Activated naive CD4-positive, alpha-beta T cell treated with anti-CD3 and anti-CD28 coated beads, Interleukin-2, amount 50 U/mL, for 72 hours (primary cell): Measurements from ENCODE around the gene RAD51C. TPM values are rescaled to one million over a fixed set of nuclear protein-coding genes. Genes with fewer than 3 reads are reported as not detected.
"Not testable (repeated sequence)": the region's sequence is repeated elsewhere in the genome, so short reads cannot be mapped to it uniquely, and the experiment has no call there.

Experiments
- ATAC-seq, 2 donors: fragments of 150-1000 bp; cut with Tn5 transposase; 2 replicates each; pipeline ENCODE4 v1.10.0; 2021; ENCODE audit warnings: mild to moderate bottlenecking in 2 of 2, moderate library complexity in 2 of 2
- DNase-seq, 2 donors: peaks; one replicate each; pipeline ENCODE4 v3.0.0; 2021 to 2022; ENCODE audit warnings: low spot score in 2 of 2
- H3K27ac Mint-ChIP-seq, 2 donors: one replicate each; pipeline ENCODE4 v1.8.0; 2022; ENCODE audit warnings: mild to moderate bottlenecking in 2 of 2, mixed read lengths in 2 of 2
- H3K36me3 Mint-ChIP-seq, 2 donors: one replicate each; pipeline ENCODE4 v1.8.0; 2022; ENCODE audit warnings: mixed read lengths in 2 of 2
- H3K9me3 Mint-ChIP-seq, 2 donors: one replicate each; pipeline ENCODE4 v1.8.0; 2022; ENCODE audit warnings: mixed read lengths in 2 of 2
- total RNA-seq, 2 donors: library from RNA; stranded (reverse); gene quantifications; one replicate each; pipeline ENCODE4 v1.2.3, GENCODE V29; 2022

RAD51C gene
- total RNA-seq, 2 donors from 2014 or later: 73.7 to 85.5 TPM

- H3K27ac Mint-ChIP-seq: peak overlapping the region in 1 of 2 donors; percentile 95
- peaks cover 7% of the 10 kb centered on the region in 2 donors for H3K36me3 Mint-ChIP-seq
- H3K9me3 Mint-ChIP-seq: no peaks in the 10 kb centered on the region
- no peak for DNase-seq
- ATAC-seq: peak; percentile 27 to 44
These were observed 64.1 kb downstream of the RAD51C start for GRCh38 chr17:58756246-58757161.

DNA sequence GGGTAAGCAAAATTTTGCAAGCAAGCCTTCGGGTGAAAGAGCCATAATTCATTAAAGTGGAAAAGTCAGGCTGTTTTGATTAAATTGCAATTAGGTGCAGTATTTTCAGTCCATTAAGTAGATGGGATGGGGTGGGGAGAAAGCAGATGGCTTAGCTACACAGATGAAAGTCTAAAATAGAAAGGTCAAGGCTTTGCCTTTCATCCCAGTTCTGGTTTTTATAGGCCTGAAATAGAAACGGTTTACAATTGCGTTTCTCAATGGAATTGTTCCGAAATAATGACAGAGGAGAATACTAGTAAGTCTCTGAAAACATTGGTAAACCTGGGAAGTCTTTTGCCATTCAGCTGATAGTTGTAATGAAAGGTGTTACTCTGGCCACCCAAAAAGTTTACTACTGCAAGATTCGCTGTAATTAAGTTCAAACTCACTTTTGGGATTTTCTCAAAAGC is 64.8 kb downstream of the RAD51C start:
- no peak for DNase-seq
- Mint-ChIP-seq H3K36me3 (peaks cover 7% of the 10 kb centered on the region in 2 donors), H3K9me3 (no peaks in the 10 kb centered on the region), H3K27ac (no peak overlapping the region)
- no peak for ATAC-seq

- Mint-ChIP-seq H3K36me3 (peaks cover 7% of the 10 kb centered on the region in 2 donors), H3K27ac (no peak overlapping the region), H3K9me3 (no peaks in the 10 kb centered on the region)
- DNase-seq (no peak), ATAC-seq (no peak)
These were observed 66.5 kb downstream of the RAD51C start for GRCh38 chr17:58758890-58759289.

DNA sequence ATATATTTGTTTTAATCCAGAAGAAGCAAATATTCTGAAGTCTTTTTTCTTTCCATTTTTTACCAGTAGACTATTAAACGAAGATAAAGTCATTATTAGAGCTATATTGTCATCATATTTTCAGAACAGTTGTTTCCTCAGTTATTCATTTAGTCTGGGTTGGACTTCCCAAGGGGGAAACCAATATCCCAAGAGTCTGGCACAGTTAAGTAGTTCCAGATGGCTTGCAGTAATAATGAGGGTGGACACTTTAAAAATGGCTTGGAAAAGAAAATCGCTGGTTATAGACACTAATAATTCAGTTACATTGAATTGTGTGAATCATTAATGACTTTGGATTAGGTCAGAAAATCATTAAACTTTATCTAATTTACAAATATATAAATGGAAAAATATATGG is 67.1 kb downstream of the RAD51C start:
- H3K9me3 Mint-ChIP-seq: no peaks in the 10 kb centered on the region
- no peak for ATAC-seq
- DNase-seq: no peak
- peaks cover 7% of the 10 kb centered on the region in 2 donors for H3K36me3 Mint-ChIP-seq
- H3K27ac Mint-ChIP-seq: no peak overlapping the region

DNA sequence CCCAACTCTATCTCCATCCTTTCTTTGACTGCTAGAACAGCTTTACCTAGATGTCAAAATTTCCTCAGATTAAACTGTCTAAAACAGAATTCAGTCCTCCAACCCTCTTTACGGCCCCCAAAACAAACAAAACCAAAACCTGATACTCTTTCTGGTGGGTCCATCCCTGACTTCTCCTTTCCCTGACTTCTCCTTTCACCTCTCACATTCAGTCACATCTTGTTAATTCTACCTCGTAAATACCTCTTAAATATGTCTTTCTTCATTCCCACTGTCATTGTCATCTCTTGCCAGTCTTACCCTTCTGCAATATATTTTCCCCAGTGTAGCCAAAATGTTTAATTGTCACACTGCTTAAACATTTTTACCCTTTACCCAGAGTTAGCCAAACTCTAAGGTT is 67.8 kb downstream of the RAD51C start:
- Mint-ChIP-seq H3K27ac (no peak overlapping the region), H3K36me3 (peaks cover 7% of the 10 kb centered on the region in 2 donors), H3K9me3 (no peaks in the 10 kb centered on the region)
- DNase-seq (no peak), ATAC-seq (no peak)

GRCh38 chr17:58763263-58763662 is 70.9 kb downstream of the RAD51C start:
- DNase-seq: no peak
- ATAC-seq: no peak
- H3K36me3 Mint-ChIP-seq: no peaks in the 10 kb centered on the region
- no peaks in the 10 kb centered on the region for H3K9me3 Mint-ChIP-seq
- no peak overlapping the region for H3K27ac Mint-ChIP-seq

DNA sequence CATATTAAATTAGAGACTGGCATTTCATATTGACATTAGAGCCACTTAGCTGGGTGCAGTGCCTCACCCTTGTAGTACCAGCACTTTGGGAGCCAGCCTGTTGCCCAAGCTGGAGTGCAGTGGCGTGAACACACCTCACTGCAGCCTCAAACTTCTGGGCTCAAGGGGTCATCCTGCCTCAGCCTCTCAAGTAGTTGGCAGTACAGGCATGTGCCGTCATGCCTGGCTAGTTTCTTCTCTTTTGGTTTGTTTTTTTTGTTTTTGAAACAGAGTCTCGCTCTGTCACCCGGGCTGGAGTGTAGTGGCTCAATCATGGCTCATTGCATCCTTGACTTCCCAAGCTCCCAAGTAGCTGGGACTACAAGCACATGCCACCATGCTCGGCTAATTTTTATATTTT is 72.0 kb downstream of the RAD51C start:
- no peak for ATAC-seq

DNA sequence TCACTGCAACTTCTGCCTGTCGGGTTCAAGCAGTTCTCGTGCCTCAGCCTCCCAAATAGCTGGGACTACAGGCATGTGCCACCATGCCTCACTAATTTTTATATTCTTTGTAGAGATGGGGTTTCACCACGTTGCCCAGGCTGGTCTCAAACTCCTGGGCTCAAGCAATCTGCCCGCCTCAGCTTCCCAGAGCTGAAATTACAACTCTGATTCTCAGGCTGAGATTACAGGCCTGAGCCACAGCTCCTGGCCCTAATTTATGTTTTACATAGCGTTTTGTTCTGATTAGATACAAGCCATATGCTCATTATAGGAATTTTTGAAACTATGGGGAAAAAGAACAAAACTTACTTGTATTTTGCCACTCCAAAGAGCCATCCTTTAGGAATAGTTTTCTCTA is 86.1 kb downstream of the RAD51C start:
- H3K9me3 Mint-ChIP-seq, ATAC-seq, H3K27ac Mint-ChIP-seq, H3K36me3 Mint-ChIP-seq, DNase-seq: not testable (repeated sequence)

More for the DNA sequence above, 72.0 kb downstream of the RAD51C start:
- Mint-ChIP-seq H3K27ac (no peak overlapping the region), H3K36me3 (no peaks in the 10 kb centered on the region), H3K9me3 (no peaks in the 10 kb centered on the region)
- DNase-seq: no peak

- H3K36me3 Mint-ChIP-seq: no peaks in the 10 kb centered on the region
These were observed 87.0 kb downstream of the RAD51C start for GRCh38 chr17:58779446-58779845.

GRCh38 chr17:58783380-58783779 is 91.0 kb downstream of the RAD51C start:
- no peak for DNase-seq
- Mint-ChIP-seq H3K27ac (no peak overlapping the region), H3K9me3 (no peaks in the 10 kb centered on the region), H3K36me3 (no peaks in the 10 kb centered on the region)
- no peak for ATAC-seq

More at GRCh38 chr17:58779446-58779845, 87.0 kb downstream of the RAD51C start:
- Mint-ChIP-seq H3K9me3 (no peaks in the 10 kb centered on the region), H3K27ac (no peak overlapping the region)
- ATAC-seq: no peak
- DNase-seq: no peak

- no peak for DNase-seq
- no peaks in the 10 kb centered on the region for H3K9me3 Mint-ChIP-seq
- H3K27ac Mint-ChIP-seq: no peak overlapping the region
- H3K36me3 Mint-ChIP-seq: no peaks in the 10 kb centered on the region
- no peak for ATAC-seq
These were observed 92.7 kb downstream of the RAD51C start for GRCh38 chr17:58785097-58785496.

Other genes starting within 250 kb of the RAD51C start
- 1 to 10 TPM; 2.0 to 3.9 TPM for gene HSF5, start 204.2 kb upstream of the RAD51C start, total RNA-seq
- 10 to 100 TPM; 55.2 to 73.3 TPM for gene MTMR4, start 178.0 kb upstream of the RAD51C start, total RNA-seq
- under 1 TPM; 0.18 to 0.98 TPM for gene TEX14, start 557 bp upstream of the RAD51C start, total RNA-seq
- gene PPM1E, start 63.3 kb downstream of the RAD51C start, total RNA-seq: under 1 TPM; 0.04 to 0.07 TPM